ENCODE data around the gene SYT12.

SYT12 gene

DNA sequence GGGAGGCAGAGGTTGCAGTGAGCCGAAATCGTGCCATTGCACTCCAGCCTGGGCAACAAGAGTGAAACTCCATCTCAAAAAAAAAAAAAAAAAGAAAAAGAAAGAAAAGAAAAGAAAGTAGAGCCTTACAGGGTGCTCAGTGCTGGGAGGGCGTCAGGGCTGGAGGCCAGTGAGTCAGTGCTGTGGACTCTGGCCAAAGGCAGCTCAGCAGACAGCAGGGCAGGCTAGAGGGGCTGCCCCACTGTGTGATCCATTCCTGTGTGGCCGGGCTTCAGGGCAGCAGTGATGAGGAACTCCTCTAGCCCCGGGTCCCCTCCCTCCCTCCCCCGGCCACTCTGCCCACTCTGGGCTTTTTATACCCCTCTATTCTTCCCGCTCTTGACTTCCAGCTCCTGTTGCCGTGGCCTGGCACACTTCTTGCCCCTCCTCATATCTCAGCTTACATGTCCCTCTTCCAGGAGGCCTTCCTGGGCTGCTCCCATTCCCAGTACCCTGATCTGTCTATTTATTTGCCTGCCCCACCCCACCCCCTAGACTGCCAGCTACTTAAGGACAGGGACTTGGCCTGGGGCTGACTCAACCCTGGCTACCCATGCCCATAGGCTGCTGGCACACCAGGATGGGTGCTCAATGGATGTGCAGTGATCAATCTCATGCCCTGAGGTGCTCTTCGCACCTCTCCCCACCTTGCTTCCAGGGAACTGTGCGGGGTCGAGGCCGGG lies 10.1 kb downstream of the SYT12 start:
- Histone ChIP-seq H3K36me3 (ENCODE audit: control insufficient read depth, insufficient read depth, low read length) (no peaks in the 10 kb centered on the region), H3K4ac (ENCODE audit: low read depth, low read length) (no peak overlapping the region), H3K27me3 (ENCODE audit: insufficient read depth, low read length, poor library complexity) (no peaks in the 10 kb centered on the region), H3K4me1 (ENCODE audit: control insufficient read depth, low read depth, low read length) (peaks cover 4% of the 10 kb centered on the region), H2BK120ac (ENCODE audit: low read depth, low read length) (no peak overlapping the region), H3K9ac (ENCODE audit: low read length) (no peak overlapping the region), H3K4me3 (ENCODE audit: low read length) (no peak overlapping the region), H3K18ac (ENCODE audit: low read length) (no peak overlapping the region), H2BK5ac (ENCODE audit: low read length) (no peak overlapping the region), H4K8ac (ENCODE audit: low read depth, low read length) (no peak overlapping the region), H3K79me1 (ENCODE audit: low read length) (no peaks in the 10 kb centered on the region), H2AK5ac (ENCODE audit: low read length) (no peak overlapping the region), H4K5ac (ENCODE audit: low read length) (no peak overlapping the region), H2BK15ac (replicated peaks; ENCODE audit: low read depth) (no peak overlapping the region), H3K79me2 (ENCODE audit: control insufficient read depth, insufficient read depth, low read length) (no peaks in the 10 kb centered on the region), H3K23ac (ENCODE audit: low read length) (no peak overlapping the region), H3K4me2 (ENCODE audit: low read length) (no peak overlapping the region), H3K27ac (ENCODE audit: low read depth, low read length) (no peak overlapping the region), H3K56ac (ENCODE audit: low read length) (no peak overlapping the region)
- WGBS (ENCODE audit: extremely low coverage, insufficient coverage, low lambda C conversion rate) = no CpG with 5 or more reads among the region's 12 CpGs
- no peak for DNase-seq

DNA sequence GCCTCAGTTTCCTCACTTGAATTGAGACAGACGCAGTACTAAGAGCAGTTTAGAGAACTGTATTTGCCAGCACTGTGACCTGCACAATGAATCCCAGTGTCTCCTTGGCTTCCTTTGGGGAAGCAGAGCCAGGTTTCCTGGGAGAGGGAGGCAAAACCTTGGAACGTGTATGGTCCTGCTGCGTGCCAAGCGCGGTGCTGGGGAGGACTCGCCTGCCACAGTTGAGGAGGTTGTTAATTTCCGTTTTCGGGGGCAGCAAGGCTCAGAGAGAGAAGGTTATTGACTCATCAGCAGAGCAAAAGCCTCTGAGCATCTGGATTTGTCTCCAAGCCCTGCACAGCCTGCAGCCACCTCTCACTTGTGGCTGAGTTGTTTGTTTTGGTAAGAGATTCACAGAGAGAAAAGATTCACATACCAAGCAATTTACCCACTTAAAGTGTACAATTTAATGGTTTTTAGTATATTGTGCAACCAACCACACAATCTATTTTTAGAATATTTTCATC lies 10.8 kb downstream of the SYT12 start:
- Histone ChIP-seq H3K4me1 (ENCODE audit: control insufficient read depth, low read depth, low read length) (peaks cover 4% of the 10 kb centered on the region), H3K4me3 (ENCODE audit: low read length) (no peak overlapping the region), H2BK120ac (ENCODE audit: low read depth, low read length) (no peak overlapping the region), H3K23ac (ENCODE audit: low read length) (no peak overlapping the region), H2BK5ac (ENCODE audit: low read length) (no peak overlapping the region), H4K5ac (ENCODE audit: low read length) (no peak overlapping the region), H3K27me3 (ENCODE audit: insufficient read depth, low read length, poor library complexity) (no peaks in the 10 kb centered on the region), H3K18ac (ENCODE audit: low read length) (no peak overlapping the region), H3K79me2 (ENCODE audit: control insufficient read depth, insufficient read depth, low read length) (no peaks in the 10 kb centered on the region), H3K36me3 (ENCODE audit: control insufficient read depth, insufficient read depth, low read length) (no peaks in the 10 kb centered on the region), H3K4ac (ENCODE audit: low read depth, low read length) (no peak overlapping the region), H3K79me1 (ENCODE audit: low read length) (no peaks in the 10 kb centered on the region), H4K8ac (ENCODE audit: low read depth, low read length) (no peak overlapping the region), H3K9ac (ENCODE audit: low read length) (no peak overlapping the region), H3K4me2 (ENCODE audit: low read length) (no peak overlapping the region), H2BK15ac (replicated peaks; ENCODE audit: low read depth) (no peak overlapping the region), H3K56ac (ENCODE audit: low read length) (no peak overlapping the region), H2AK5ac (ENCODE audit: low read length) (no peak overlapping the region), H3K27ac (ENCODE audit: low read depth, low read length) (no peak overlapping the region)
- DNase-seq = no peak
- WGBS (ENCODE audit: extremely low coverage, insufficient coverage, low lambda C conversion rate) = no CpG with 5 or more reads among the region's 8 CpGs

DNA sequence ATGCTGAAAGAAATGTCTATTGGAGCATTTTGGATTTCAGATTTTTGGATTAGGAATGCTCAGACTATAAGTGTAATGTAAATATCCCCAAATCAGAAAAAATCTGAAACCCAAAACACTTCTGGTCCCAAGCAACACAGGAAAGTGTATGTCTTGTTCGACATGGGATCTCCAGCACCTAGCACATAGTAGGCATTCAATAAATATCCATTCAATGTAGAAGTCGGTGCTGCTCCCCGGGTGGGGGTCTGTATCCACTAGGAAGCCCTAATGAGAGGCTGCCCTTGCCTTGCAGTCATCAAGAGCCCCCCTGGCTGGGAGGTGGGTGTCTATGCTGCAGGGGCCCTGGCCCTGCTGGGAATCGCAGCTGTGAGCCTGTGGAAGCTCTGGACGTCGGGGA lies 11.4 kb downstream of the SYT12 start:
- no peaks in the 10 kb centered on the region for H3K27me3 ChIP-seq (ENCODE audit: insufficient read depth, low read length, poor library complexity)
- no peak overlapping the region for H2AK5ac ChIP-seq (ENCODE audit: low read length)
- no peak overlapping the region for H2BK15ac ChIP-seq (replicated peaks; ENCODE audit: low read depth)
- no peak for DNase-seq
- no peak overlapping the region for H3K18ac ChIP-seq (ENCODE audit: low read length)
- no peak overlapping the region for H3K23ac ChIP-seq (ENCODE audit: low read length)
- no peak overlapping the region for H3K56ac ChIP-seq (ENCODE audit: low read length)
- H2BK120ac ChIP-seq (ENCODE audit: low read depth, low read length) = no peak overlapping the region
- H2BK5ac ChIP-seq (ENCODE audit: low read length) = no peak overlapping the region
- H3K27ac ChIP-seq (ENCODE audit: low read depth, low read length) = no peak overlapping the region
- no CpG with 5 or more reads among the region's 6 CpGs for WGBS (ENCODE audit: extremely low coverage, insufficient coverage, low lambda C conversion rate)
- no peaks in the 10 kb centered on the region for H3K79me1 ChIP-seq (ENCODE audit: low read length)
- H3K4ac ChIP-seq (ENCODE audit: low read depth, low read length) = no peak overlapping the region
- no peak overlapping the region for H4K5ac ChIP-seq (ENCODE audit: low read length)
- no peaks in the 10 kb centered on the region for H3K79me2 ChIP-seq (ENCODE audit: control insufficient read depth, insufficient read depth, low read length)
- H3K4me3 ChIP-seq (ENCODE audit: low read length) = no peak overlapping the region
- H3K4me1 ChIP-seq (ENCODE audit: control insufficient read depth, low read depth, low read length) = peaks cover 4% of the 10 kb centered on the region
- H3K4me2 ChIP-seq (ENCODE audit: low read length) = no peak overlapping the region
- no peak overlapping the region for H4K8ac ChIP-seq (ENCODE audit: low read depth, low read length)
- H3K36me3 ChIP-seq (ENCODE audit: control insufficient read depth, insufficient read depth, low read length) = no peaks in the 10 kb centered on the region
- no peak overlapping the region for H3K9ac ChIP-seq (ENCODE audit: low read length)

DNA sequence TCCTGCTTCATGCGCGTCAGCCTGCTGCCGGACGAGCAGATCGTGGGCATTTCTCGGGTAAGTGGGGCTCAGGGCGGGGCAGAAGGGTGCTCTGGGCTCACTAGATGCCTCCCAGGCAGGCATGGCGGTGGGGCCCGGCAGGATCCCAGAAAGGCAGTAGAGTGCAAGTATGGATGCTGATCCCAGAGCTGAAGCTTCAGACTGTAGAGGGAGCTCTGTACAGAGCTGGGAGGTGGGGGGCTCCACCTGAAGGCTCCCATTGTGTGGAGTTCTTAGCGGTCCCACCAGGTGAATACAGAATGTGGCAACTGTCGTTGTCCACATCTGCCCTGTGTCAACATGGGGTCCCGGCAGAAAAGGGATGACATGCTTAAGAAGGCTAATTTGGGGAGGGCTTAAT lies 17.2 kb downstream of the SYT12 start:
- no CpG with 5 or more reads among the region's 12 CpGs for WGBS (ENCODE audit: extremely low coverage, insufficient coverage, low lambda C conversion rate)
- H3K56ac ChIP-seq (ENCODE audit: low read length) = no peak overlapping the region
- H3K4ac ChIP-seq (ENCODE audit: low read depth, low read length) = no peak overlapping the region
- no peaks in the 10 kb centered on the region for H3K79me2 ChIP-seq (ENCODE audit: control insufficient read depth, insufficient read depth, low read length)
- no peak for DNase-seq
- H3K79me1 ChIP-seq (ENCODE audit: low read length) = no peaks in the 10 kb centered on the region
- H3K23ac ChIP-seq (ENCODE audit: low read length) = no peak overlapping the region
- H3K36me3 ChIP-seq (ENCODE audit: control insufficient read depth, insufficient read depth, low read length) = no peaks in the 10 kb centered on the region
- H3K4me2 ChIP-seq (ENCODE audit: low read length) = no peak overlapping the region
- no peaks in the 10 kb centered on the region for H3K27me3 ChIP-seq (ENCODE audit: insufficient read depth, low read length, poor library complexity)
- H3K9ac ChIP-seq (ENCODE audit: low read length) = no peak overlapping the region
- no peak overlapping the region for H2BK5ac ChIP-seq (ENCODE audit: low read length)
- H3K27ac ChIP-seq (ENCODE audit: low read depth, low read length) = no peak overlapping the region
- no peak overlapping the region for H4K8ac ChIP-seq (ENCODE audit: low read depth, low read length)
- H4K5ac ChIP-seq (ENCODE audit: low read length) = no peak overlapping the region
- no peak overlapping the region for H3K4me3 ChIP-seq (ENCODE audit: low read length)
- H2AK5ac ChIP-seq (ENCODE audit: low read length) = no peak overlapping the region
- H2BK120ac ChIP-seq (ENCODE audit: low read depth, low read length) = no peak overlapping the region
- no peak overlapping the region for H2BK15ac ChIP-seq (replicated peaks; ENCODE audit: low read depth)
- no peaks in the 10 kb centered on the region for H3K4me1 ChIP-seq (ENCODE audit: control insufficient read depth, low read depth, low read length)
- no peak overlapping the region for H3K18ac ChIP-seq (ENCODE audit: low read length)

DNA sequence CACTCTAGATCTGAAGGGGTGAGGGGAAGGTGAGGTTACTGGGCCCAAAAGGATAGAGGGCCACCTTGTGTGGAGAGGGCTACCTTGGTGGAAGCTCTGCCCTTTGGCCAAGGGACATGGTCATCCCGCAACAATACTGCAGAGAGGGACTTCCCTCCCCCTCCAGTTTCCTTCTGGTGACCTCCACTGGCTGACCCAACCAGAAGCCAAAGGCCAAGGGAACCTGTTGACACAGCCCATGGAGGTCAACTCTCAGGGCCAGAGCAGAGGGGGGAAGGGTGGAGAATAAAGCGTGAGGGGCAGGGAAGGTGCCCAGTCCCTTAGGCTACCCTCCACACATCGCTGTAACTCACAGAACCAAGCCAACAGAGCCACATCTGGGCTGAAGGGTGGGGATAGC lies 18.7 kb downstream of the SYT12 start:
- H3K4ac ChIP-seq (ENCODE audit: low read depth, low read length) = no peak overlapping the region
- no peak overlapping the region for H3K18ac ChIP-seq (ENCODE audit: low read length)
- no peak overlapping the region for H3K56ac ChIP-seq (ENCODE audit: low read length)
- H3K79me2 ChIP-seq (ENCODE audit: control insufficient read depth, insufficient read depth, low read length) = no peaks in the 10 kb centered on the region
- H2BK120ac ChIP-seq (ENCODE audit: low read depth, low read length) = no peak overlapping the region
- no CpG with 5 or more reads among the region's 3 CpGs for WGBS (ENCODE audit: extremely low coverage, insufficient coverage, low lambda C conversion rate)
- DNase-seq = no peak
- H2AK5ac ChIP-seq (ENCODE audit: low read length) = no peak overlapping the region
- H3K4me2 ChIP-seq (ENCODE audit: low read length) = no peak overlapping the region
- H3K9ac ChIP-seq (ENCODE audit: low read length) = no peak overlapping the region
- no peak overlapping the region for H2BK5ac ChIP-seq (ENCODE audit: low read length)
- no peaks in the 10 kb centered on the region for H3K27me3 ChIP-seq (ENCODE audit: insufficient read depth, low read length, poor library complexity)
- no peak overlapping the region for H4K5ac ChIP-seq (ENCODE audit: low read length)
- no peak overlapping the region for H3K27ac ChIP-seq (ENCODE audit: low read depth, low read length)
- H3K4me3 ChIP-seq (ENCODE audit: low read length) = no peak overlapping the region
- H2BK15ac ChIP-seq (replicated peaks; ENCODE audit: low read depth) = no peak overlapping the region
- no peaks in the 10 kb centered on the region for H3K36me3 ChIP-seq (ENCODE audit: control insufficient read depth, insufficient read depth, low read length)
- H3K23ac ChIP-seq (ENCODE audit: low read length) = no peak overlapping the region
- H3K79me1 ChIP-seq (ENCODE audit: low read length) = no peaks in the 10 kb centered on the region
- H4K8ac ChIP-seq (ENCODE audit: low read depth, low read length) = no peak overlapping the region
- no peaks in the 10 kb centered on the region for H3K4me1 ChIP-seq (ENCODE audit: control insufficient read depth, low read depth, low read length)

All from mesendoderm (in vitro differentiated cells).